ENCODE data around the gene CCT5. TPM values are rescaled to one million over a fixed set of nuclear protein-coding genes. Genes with fewer than 3 reads are reported as not detected.
A peak's percentile ranks its signal among the peaks of the same experiment; 100 is the strongest.

Gene CCT5
- total RNA-seq, 1 experiment from 2014 or later, result 548 TPM

- DNase-seq (ENCODE audit: low spot score) (no peak), ATAC-seq (no peak)
- peaks cover 7% of the 10 kb centered on the region for H3K36me3 Mint-ChIP-seq
- TF ChIP-seq OVOL2 (CRISPR knock-in tag; IDR thresholded peaks at IDR 0.05; ENCODE audit: borderline replicate concordance) (no peak), IRF2 (CRISPR knock-in tag; IDR thresholded peaks at IDR 0.05; ENCODE audit: borderline replicate concordance, low read depth) (no peak), NFATC4 (CRISPR knock-in tag; IDR thresholded peaks at IDR 0.05) (no peak), ATF6 (CRISPR knock-in tag; IDR thresholded peaks at IDR 0.05) (no peak), JAZF1 (CRISPR knock-in tag; IDR thresholded peaks at IDR 0.05) (no peak), PRRX2 (CRISPR knock-in tag; IDR thresholded peaks at IDR 0.05) (no peak), TCF7 (CRISPR knock-in tag; IDR thresholded peaks at IDR 0.05; ENCODE audit: low read depth) (no peak), STAT6 (CRISPR knock-in tag; conservative IDR thresholded peaks at IDR 0.05; ENCODE audit: low read depth) (no peak), ZNF396 (CRISPR knock-in tag; IDR thresholded peaks at IDR 0.05; ENCODE audit: borderline replicate concordance) (no peak), ZNF512 (CRISPR knock-in tag; IDR thresholded peaks at IDR 0.05; ENCODE audit: borderline replicate concordance) (no peak), SMAD3 (CRISPR knock-in tag; IDR thresholded peaks at IDR 0.05; ENCODE audit: borderline replicate concordance) (no peak), CTCF (IDR thresholded peaks at IDR 0.05) (no peak), KAT7 (CRISPR knock-in tag; IDR thresholded peaks at IDR 0.05; ENCODE audit: borderline replicate concordance) (no peak)
- TF ChIP-seq, protein P1, sequence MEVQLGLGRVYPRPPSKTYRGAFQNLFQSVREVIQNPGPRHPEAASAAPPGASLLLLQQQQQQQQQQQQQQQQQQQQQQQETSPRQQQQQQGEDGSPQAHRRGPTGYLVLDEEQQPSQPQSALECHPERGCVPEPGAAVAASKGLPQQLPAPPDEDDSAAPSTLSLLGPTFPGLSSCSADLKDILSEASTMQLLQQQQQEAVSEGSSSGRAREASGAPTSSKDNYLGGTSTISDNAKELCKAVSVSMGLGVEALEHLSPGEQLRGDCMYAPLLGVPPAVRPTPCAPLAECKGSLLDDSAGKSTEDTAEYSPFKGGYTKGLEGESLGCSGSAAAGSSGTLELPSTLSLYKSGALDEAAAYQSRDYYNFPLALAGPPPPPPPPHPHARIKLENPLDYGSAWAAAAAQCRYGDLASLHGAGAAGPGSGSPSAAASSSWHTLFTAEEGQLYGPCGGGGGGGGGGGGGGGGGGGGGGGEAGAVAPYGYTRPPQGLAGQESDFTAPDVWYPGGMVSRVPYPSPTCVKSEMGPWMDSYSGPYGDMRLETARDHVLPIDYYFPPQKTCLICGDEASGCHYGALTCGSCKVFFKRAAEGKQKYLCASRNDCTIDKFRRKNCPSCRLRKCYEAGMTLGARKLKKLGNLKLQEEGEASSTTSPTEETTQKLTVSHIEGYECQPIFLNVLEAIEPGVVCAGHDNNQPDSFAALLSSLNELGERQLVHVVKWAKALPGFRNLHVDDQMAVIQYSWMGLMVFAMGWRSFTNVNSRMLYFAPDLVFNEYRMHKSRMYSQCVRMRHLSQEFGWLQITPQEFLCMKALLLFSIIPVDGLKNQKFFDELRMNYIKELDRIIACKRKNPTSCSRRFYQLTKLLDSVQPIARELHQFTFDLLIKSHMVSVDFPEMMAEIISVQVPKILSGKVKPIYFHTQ (CRISPR knock-in tag; IDR thresholded peaks at IDR 0.05), result no peak
- TF ChIP-seq, protein P2, sequence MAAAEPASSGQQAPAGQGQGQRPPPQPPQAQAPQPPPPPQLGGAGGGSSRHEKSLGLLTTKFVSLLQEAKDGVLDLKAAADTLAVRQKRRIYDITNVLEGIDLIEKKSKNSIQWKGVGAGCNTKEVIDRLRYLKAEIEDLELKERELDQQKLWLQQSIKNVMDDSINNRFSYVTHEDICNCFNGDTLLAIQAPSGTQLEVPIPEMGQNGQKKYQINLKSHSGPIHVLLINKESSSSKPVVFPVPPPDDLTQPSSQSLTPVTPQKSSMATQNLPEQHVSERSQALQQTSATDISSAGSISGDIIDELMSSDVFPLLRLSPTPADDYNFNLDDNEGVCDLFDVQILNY (CRISPR knock-in tag; IDR thresholded peaks at IDR 0.05), result no peak
- H3K4me1 Mint-ChIP-seq, result peaks cover 23% of the 10 kb centered on the region
- H3K27me3 Mint-ChIP-seq (ENCODE audit: low read depth), result no peaks in the 10 kb centered on the region; the same call in 1 of the 2 replicates
- H3K27ac Mint-ChIP-seq, result peak overlapping the region; percentile 57
- ChIA-PET POLR2A (no interaction called here), CTCF (no interaction called here)
- H3K9me3 Mint-ChIP-seq, result no peaks in the 10 kb centered on the region
- no peak overlapping the region for H3K4me3 Mint-ChIP-seq
Observed at GRCh38 chr5:10278658-10279279, 28.7 kb downstream of the CCT5 start.

Measured in WTC11 (cell line).